GM18861 (cell line): ENCODE measurements around the gene GPSM3.
"Not testable (repeated sequence)": the region's sequence is repeated elsewhere in the genome, so short reads cannot be mapped to it uniquely, and the experiment has no call there.

Experiments
- ATAC-seq: cut with Tn5 transposase; IDR thresholded peaks from one replicate; pipeline ENCODE4 v1.9.1; 2021; ENCODE audit not compliant: unreplicated experiment

Gene GPSM3, protein sequence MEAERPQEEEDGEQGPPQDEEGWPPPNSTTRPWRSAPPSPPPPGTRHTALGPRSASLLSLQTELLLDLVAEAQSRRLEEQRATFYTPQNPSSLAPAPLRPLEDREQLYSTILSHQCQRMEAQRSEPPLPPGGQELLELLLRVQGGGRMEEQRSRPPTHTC

DNA sequence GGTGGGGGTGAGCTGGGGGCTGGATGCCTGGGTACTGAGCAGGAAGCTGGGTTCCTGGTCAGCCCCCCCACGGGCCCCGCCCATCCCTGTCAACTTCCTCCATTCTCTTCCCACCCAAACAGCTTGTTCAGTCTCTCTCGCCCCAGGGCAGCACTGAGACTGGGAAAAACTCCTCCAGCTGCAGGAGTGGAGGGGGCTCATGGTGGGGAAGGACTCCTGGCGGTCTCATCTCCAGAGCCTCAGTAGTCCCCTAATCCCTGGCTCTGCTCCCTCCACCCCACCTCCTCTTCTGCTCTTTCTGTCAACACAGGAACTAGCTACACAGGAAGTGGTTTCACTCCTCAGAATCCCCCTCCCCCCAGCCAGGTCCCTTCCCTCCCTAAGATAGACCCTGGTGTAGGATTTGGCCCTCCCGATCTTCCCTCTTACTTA is at the start of gene GPSM3:
Gene GPSM3, minus strand, starts transcription at position 36 of the 432 bp plus-strand sequence. CDS start 130 bp downstream, outside the sequence.
- ATAC-seq: no peak

DNA sequence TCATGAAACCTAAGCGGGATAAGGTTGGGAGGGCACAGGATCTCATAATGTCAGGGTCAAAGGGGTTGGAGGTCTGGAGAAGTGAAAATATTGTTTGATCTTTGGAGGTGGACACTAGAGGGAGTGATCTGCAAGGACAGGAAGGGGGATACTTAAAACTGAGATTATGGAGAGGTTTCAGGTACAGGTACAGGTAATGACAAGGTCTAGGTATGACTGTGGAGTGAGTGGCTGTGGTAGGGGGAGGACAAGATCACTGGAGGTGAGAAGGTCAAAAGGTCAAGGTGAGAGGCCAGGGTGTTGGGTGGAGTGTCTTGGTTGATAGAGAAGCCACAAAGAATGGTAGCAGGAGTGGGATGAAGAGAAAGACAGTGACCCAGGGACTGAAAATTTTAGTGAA is 48.2 kb upstream of the GPSM3 start:
- no peak for ATAC-seq

DNA sequence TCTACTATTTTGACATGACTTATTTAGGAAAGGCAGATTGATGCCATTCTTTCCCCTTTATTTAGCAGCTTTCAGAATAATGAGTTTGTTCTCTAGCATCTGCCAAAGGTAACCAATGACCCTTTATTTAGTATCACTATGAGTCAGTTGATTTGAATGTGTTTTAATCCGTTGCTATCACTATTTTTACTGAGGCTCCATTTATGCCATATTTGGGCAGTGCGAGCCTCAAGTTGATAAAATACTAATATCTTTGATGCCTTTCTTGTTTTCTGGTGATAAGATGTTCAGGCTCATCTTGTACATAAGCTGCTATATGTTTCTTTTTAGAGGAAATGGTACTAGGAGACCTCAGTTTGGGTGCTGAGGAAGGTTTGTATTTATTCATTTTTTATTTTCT is 47.0 kb upstream of the GPSM3 start:
- ATAC-seq: no peak

DNA sequence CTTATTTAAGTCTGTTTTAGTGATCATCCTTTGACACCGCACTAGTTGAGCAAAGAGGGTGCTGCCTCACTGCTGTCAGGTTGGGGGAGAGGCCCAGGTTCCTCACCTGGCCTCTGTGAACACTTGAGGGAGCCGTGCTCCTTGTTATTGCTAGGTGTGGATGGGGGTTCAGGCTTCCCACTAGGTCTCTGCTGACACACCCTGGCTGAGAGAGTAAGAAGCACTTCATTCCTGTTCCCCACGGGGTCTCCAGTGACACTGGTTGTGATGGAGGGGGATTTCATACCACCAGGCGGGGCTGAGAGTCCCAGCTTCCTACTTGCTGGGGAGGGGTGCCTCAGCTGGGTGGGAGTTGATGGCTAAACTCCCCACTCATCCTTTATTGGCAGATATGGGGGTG is 42.5 kb upstream of the GPSM3 start:
- ATAC-seq: no peak

DNA sequence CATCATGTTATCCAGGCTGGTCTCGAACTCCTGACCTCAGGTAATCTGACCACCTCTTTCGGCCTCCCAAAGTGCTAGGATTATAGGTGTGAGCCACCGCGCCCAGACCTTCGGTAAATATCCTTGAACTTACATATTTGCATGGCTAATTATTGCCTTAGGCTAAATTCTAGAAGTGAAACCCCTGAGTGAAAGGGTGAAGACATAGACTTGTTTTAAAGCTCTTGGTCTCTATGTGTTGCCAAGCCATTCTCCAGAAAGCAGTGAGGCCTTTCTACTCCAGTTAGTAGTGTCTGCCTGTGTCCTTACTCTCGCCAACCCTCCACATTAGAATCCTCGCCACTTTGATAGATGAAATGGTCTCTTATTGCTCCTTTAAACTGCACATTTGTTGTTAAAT is 34.0 kb upstream of the GPSM3 start:
- ATAC-seq: no peak

DNA sequence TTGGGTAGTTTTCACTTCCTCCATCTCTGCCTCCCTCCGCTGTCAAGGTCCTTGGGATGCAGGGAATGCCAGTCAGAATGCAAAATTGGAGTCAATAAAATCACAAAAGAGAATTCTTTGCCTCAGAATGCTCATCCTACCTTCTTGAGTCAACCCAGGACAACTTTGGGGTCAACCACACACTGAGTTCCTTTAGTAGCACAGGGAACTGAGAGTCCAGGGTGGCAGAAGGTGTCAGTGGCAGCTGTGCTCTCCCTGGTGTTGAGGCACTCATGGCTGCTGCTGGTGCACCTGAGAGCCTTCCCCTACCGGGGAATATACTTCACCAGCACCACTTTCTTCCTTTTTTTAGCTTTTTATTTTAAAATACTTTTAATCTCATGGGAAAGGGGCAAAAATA is 32.3 kb upstream of the GPSM3 start:
- ATAC-seq: no peak

DNA sequence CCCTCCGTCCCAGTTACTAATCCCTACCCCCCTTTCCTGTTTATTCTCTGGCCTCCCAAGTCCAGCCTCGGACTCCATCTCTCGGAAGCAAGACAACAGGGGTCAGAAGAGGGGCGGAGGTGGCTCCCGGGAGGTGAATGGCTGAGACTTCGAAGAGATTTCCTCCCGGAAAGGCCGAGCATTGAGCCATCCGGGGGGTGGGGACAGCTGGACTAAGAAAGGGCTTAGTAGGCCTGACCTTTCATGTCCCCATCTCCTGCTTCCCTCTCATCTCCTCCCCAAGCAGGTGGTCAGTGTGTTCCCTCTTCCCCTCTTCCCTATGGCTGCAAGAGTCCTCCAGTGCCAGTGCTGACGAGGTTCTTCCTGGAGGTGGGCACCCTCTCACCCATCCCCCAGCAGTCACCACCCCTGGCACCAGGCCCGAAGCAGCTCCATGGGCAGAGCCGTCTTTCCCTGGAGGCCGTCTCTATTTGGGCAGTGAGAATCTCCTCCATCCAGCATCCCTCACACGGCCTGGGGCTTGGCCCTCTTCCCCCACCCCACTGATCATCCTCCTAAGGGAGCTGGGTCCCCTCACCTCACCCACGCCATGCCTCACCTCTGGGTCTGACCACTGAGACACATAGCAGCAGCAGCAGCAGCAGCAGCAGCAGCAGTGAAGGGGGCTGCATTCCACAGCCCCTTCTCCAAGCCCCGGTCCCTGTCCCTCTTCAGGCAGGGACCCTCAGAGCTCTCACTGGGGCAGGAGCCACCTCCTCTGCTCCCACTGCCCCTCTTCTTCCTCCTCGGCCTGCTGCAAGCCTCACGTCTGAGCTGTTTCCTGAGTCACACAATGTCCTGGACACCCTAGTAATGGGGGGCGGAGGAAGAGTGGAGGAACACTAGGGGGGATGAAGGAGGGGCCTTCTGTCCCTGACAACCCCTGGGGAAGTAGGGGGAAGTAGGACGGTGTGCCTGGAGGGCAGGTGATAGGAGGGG is 31.1 kb upstream of the GPSM3 start, which contains the start of gene NOTCH4:
Gene NOTCH4, minus strand, starts transcription at position 810 of the 978 bp plus-strand sequence. Its CDS starts 139 bp downstream, at position 671.
- ATAC-seq: no peak

DNA sequence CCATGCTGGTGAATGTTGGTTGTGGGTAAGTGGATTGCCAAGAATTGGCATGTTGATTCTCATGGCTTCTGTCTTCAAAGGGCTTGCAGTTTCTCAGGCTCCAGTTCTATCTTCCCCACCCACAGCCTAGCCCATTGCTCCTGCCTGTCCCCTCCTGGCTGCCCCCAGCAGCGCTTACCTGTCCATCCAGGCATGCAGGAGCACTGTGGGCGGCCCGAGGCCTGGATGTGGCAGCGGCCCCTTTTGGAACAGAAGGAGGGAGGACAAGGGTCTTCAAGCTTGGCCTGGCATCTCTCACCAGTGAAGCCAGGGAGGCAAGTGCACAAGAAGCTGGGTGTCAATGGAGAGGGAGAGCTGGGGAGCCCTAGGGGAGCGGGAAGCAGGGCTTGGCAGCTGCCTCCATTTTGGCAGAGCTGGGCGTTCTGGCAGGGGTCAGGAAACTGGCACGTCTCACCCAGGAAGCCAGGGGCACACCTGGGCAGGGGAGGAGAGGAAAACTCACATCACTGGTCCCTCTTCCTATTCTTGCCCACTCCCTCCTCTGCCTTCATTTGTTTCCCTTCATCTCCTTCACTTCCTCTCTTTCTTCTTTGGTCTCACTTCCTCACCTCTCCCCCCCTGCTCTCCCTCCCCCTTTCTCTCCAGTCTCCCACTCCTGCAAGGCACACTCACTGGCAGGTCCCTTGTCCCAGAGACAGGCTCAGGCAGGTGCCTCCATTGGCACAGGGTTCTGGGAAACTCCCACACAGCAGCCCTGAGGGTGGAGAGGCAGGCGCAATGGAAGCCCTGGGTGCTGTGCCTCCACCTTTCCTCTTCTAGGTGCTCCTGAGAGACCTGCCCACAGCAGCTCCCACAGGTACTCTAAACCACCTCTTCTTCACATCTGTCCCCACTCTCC is 30.1 kb upstream of the GPSM3 start:
- no peak for ATAC-seq

DNA sequence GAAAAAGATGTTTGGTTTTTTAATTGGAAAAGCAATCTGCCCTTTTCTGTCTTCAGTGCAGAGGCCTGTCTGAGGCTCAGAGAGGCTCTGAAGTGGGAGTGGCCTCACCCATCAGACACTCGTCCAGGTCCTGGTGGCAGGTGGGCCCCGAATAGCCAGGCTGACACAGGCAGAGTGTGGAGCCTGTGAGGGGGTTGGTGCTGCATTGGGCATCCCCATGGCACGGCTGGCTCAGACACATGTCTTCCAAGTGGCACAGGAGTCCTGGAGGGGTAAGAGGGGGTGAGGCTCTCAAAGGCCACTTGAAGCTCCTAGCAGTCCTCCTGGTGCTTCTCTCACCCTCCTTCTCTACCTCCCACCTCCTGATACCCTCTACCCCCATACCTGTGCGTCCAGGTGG is 27.6 kb upstream of the GPSM3 start:
- ATAC-seq: no peak

DNA sequence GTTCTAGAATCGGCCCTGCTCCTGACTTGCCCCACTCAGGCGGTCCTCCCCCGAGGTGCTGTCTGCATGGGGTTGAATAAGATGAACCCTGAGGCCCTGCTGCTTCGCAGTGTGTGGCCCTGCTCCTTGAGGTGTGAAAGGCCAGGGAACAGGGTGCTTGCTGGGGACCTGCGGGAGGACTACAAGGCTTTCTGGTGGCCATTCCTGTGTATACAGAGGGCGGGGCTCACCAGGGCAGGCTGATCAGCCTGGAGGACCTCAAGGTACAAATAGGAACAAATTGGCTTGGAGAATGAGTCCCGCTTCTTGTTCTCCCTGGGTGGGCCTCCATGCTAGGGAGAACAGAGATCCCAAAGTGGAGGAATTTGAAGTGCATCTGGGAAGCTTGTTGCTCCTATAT is 25.7 kb upstream of the GPSM3 start:
- no peak for ATAC-seq

DNA sequence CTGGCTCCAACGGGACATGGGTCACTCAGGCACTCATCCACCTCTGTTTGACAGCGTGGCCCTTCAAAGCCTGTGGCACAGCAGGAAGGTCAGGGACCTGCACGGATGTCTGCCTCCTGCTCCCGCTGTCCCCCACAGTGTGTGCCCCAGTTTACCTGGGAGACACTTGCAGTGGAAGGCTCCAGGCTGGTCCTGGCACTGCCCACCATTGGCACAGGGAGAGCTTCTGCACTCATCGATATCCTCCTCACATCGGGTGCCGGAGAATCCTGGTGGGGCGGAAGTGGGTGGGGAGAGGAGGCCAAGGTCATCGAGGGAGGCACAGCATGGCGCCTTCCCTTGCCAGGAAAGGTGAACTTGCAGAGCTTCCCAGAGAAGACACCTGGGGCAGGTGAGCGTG is 24.6 kb upstream of the GPSM3 start:
- ATAC-seq: no peak

DNA sequence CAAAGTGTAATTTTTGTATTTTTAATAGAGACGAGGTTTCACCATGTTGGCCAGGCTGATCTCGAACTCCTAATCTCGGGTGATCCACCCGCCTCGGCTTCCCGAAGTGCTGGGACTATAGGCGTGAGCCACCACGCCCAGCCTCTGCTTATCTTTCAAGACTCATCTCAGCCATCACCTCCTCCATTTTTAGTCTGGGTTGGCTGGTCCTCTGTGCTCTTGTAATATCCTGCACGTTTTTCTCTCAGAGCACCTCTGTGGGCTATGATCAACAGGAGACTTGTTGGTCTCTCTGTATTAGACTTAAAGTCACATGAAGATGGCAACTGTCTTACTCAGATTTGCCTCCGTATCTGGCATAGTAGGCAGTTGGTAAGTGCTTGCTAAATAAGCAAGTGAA is 23.8 kb upstream of the GPSM3 start:
- ATAC-seq: no peak

DNA sequence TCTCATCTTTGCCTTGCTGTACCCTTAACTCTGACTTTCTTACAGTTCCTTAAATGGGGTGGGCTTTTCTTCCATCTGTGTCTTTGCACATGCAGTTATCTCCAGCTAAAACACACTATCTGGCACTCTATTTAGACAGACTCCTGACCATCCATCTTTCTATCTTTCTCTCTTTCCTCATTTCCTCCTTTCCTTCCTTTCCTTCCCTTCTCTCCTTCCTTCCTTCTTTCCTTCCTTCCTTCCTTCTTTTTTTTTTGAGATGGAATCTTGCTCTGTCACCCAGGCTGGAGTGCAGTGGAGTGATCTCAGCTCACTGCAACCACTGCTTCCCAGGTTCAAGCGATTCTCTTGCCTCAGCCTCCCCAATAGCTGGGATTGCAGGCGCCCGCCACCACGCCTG is 23.2 kb upstream of the GPSM3 start:
- ATAC-seq: no peak

DNA sequence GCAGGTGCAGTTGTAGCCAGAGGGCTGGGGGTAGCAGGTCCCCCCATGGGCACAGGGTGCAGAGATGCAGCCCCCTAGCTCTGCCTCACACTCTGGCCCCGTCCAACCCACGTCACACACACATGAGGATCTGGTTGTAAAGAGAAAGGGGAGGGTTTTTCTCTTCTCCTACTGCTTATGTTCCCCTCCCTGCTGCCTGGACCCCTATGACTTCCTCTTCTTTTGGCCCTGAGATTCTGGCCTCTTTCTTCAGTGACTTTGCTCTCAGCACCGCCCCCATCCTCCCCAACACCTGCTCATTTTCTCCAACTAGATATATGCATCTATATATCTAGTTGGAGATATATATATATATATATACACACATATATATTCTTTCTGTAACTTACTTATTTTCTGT is 21.7 kb upstream of the GPSM3 start:
- ATAC-seq: no peak

DNA sequence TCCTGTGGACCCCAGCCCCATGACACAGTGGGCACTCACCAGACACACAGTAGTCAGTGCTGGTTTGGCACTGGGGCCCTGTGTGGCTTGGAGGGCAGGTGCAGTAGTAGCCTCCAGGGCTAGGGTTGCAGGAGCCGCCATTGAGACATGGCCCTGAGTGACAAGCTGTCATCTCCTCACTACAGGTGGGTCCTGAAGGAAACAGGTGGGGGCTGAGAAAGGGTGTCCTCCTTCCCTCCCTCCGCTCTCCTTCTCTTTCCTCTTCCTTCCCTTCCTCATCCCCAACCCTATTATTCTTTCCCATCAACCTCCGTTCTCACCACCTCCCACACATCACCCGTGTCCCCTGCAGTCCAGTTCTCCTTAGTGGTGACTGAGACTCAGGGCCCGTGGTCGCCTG is 21.2 kb upstream of the GPSM3 start:
- ATAC-seq: no peak

DNA sequence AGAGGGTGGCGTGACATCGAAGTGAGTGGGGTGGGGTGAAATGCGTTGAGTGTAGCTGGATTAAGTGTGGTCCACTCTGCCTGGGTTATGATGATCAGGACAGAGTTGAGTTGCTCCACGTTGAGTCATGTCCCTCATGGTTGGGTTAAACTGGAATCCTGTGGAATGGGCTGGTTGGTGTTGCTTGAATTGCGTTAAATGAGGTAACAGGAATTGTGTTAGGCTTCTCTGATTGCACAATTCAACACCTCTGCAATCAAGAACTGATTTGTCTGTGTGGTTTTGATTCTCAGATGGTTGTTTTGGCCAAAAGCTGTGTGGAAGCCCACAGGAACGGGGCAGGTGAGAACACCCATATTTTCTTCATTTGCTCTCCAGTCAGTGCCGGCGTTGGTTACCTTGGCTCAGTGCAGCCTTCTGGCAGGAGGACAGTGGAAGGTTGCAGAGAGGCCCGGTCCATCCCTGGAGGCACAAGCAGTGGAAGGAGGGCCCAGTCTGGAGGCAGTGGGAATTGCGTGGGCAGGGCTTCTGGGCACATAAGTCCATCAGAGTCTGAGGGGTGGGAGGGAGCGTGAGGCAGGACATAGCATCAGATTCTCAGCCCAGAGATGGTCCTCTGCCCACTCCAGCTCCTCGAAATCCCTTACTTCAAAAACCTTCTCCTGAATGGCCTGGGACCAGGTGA is 19.8 kb upstream of the GPSM3 start:
- ATAC-seq: no peak

DNA sequence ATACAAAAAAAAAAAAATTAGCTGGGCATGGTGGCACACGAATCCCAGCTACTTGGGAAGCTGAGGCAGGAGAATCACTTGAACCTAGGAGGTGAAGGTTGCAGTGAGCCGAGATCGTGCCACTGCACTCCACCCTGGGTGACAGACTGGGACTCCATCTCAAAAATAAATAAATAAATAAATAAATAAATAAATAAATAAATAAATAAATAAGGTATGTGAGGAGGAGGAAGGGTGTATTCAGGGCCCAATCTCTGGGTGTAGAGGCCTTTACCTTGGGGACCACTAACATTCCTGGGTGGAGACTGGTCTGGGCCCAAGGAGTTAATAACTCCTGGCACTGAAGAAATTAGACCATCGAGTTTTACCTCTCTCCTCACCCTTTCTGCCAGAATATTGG is 19.0 kb upstream of the GPSM3 start:
- not testable (repeated sequence) for ATAC-seq

DNA sequence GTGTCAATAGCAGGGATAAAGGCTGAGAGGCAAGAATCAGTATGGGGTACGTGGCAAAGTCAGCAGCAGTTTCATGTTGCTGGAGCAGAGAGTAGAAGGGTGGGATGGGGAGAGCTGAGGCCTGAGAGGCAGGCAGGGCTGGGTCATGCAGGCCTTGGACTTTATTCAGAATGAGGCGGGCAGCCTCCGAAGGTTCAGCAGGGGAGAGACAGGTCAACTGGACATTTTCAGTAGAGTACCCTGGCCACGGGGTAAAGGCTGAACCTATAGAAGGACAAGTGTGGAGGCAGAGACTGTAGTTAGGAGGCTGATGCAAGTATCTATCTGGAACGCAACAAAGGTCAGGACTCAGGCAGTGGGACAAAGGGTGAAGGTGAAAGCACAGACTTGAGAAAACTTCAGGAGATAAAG is 17.8 kb upstream of the GPSM3 start:
- no peak for ATAC-seq

DNA sequence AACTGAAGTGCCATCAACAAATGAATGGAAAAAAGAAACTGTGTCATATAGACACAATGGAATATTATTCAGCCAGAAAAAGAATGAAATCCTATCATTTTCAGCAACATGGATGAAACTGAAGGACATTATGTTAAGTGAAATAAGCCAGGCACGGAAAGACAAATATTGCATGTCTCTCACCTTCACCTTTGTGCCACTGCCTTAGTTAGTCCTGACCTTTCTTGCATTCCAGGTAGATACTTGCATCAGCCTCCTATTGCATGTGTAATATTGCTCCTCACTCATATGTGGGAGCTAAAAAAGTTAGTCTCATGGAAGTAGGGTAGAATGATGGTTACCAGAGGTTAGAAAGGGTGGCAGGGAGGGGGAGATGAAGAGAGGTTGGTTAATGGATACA is 16.6 kb upstream of the GPSM3 start:
- ATAC-seq: no peak

DNA sequence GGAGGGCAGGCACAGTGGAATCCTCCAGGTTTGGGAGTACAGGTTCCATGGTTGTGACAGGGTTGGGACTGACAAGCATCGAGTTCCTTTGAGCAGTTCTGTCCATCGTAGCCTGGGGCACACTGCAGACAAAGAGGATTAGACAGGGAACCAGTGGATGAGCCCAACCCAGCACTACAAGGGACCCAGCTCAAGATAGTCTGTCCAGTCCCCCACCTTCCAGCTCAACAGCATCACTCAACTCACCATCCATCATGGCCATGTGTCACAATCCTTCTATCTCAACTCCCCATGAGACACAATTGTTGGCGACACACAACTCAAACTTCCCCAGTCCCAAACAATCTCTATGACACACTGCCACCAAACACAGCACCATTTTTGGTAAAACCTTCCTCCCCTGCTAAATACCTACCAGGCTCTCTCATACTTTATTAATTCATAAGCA is 11.8 kb upstream of the GPSM3 start:
- no peak for ATAC-seq
